GM18511 (cell line): ENCODE results near the gene KIRREL1.
"Not testable (repeated sequence)": the region's sequence is repeated elsewhere in the genome, so short reads cannot be mapped to it uniquely, and the experiment has no call there.

Source experiments
- ATAC-seq: cut with Tn5 transposase; IDR thresholded peaks from one replicate; pipeline ENCODE4 v1.9.1; 2021; ENCODE audit warnings: mild to moderate bottlenecking, moderate library complexity; ENCODE audit not compliant: unreplicated experiment

The KIRREL1 gene

GRCh38 chr1:158128531-158128930, 135.1 kb downstream of the KIRREL1 start:
- not testable (repeated sequence) for ATAC-seq

GRCh38 chr1:158131217-158131616, 137.8 kb downstream of the KIRREL1 start:
- ATAC-seq: no peak

GRCh38 chr1:158140764-158141192, 147.3 kb downstream of the KIRREL1 start:
- no peak for ATAC-seq

- no peak for ATAC-seq
These were observed 151.8 kb downstream of the KIRREL1 start for GRCh38 chr1:158145173-158145719.

GRCh38 chr1:158146165-158146564, 152.7 kb downstream of the KIRREL1 start:
- no peak for ATAC-seq

- ATAC-seq: no peak
These were observed 153.3 kb downstream of the KIRREL1 start for GRCh38 chr1:158146739-158147138.

- ATAC-seq: no peak
These were observed 154.0 kb downstream of the KIRREL1 start for GRCh38 chr1:158147401-158147800.

- ATAC-seq: no peak
These were observed 154.4 kb downstream of the KIRREL1 start for GRCh38 chr1:158147869-158148268.

GRCh38 chr1:158148468-158148867, 155.0 kb downstream of the KIRREL1 start:
- ATAC-seq: no peak

- ATAC-seq: no peak
These were observed 155.7 kb downstream of the KIRREL1 start for GRCh38 chr1:158149175-158149574.
